ENCODE data around the gene SLC39A13.

Gene SLC39A13

DNA sequence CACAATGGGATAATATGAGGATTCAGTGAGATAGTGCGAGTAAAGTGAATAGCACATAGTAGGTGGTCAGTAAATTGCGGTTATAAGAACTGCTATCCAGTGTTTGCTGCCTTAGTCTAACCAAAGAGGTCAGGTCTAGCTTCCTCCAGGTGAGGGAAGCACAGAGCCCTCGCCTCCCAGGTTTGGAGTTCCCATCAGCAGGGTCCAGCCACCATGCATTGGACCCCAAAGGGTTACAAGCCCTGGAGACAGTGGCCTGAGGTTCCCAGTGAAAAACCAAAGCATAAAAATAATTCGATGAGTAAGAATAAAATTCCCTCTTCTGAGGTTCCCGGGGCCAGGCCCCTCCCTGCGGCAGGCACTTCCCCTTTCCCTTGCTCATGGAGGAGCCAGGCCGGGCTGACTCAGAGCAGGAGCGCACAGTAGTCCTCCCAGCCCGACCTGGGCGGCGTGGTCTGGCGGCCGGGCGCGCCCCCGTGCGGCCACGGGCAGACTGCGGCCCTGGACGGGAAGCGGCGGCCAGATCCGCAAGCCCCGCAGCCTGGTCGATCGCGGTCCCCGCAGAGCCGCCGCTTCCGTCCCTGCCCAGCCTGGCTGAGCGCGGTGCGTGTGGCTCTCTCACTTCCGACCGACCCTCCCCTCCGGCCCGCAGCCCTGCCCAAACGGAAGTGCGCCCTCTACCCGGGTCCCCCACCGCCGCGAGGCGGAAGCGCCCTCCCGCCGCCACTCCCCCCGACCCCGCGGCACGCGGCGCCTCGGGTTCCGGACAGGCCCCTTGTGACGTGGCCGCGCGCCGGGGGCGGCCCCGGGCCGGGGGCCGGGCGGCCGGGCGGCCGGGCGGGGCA, at the start of gene SLC39A13:
Gene SLC39A13 (plus strand): TSS at position 845 of the 845 bp plus-strand sequence. CDS start 1,505 bp downstream, outside the sequence.
- peak; percentile 90 for DNase-seq

DNA sequence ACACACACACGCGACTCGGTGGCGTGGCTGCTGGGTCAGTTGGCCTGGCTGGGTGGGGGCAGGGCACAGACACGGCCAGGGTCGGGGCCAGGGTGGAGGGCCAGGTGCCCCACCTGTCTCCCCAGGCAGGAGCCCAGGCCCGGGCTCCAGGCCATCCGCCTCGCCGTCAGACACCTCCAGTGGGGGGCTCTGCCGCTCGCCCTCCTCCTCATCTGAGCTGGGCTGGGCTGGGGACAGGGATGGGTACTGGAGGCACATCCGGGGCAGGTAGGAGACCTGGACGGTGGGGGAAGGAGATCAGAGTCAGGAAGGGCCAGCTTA, 49.7 kb upstream of the SLC39A13 start:
- DNase-seq = no peak

DNA sequence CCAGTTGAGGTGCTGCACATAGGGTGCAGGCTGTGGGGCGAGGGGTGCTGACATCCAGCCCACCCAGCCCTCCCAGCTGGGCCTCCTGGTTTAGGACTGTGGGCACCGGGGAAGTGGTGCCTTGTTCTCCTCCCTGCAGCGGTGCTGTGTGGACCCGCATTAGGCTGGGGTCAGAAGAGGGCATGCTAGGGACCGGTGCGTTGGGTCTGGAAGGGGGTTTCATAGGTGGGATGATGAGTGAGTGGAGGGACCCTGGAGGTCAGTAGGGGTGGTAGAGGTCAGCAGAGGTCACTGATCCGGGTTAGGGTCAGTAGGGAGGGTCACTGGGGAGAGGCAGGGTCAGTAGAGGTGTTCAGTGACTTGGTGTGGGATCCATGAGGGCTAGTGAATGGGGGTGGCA, 49.2 kb upstream of the SLC39A13 start:
- DNase-seq = no peak

DNA sequence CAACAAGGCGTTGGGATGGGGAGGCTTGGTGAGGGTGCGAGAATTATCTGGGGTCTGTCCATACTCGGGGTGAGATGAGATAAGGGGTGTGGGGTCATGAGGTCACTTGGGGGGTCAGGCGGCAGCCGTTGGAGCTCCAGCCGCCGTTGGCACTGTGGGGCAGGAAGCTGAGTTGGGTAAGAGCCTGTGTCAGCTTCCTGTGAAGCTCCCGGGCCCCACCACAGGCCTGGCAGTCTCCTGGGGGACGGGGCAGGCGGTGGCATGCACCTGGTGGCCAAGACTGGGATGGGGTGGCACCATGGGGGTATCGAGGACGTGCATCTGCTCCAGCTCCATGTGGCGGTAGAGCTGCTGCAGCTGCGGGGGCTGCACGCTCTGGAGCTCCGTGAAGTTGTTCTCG, 48.8 kb upstream of the SLC39A13 start:
- no peak for DNase-seq

DNA sequence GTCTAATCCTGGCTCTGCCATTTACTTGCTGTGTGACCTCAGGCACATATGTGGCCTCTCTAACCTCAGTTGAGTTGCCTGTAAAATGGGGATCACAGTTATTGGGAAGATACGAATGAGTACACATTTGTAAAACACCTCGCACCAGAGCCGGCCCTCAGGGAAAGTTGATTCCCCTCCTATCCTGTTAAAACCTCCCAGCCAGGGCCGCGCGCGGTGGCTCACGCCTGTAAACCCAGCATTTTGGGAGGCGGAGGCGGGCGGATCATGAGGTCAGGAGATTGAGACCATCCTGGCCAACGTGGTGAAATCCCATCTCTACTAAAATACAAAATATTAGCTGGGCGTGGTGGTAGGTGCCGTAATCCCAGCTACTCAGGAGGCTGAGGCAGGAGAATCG, 48.0 kb upstream of the SLC39A13 start:
- DNase-seq = no peak

DNA sequence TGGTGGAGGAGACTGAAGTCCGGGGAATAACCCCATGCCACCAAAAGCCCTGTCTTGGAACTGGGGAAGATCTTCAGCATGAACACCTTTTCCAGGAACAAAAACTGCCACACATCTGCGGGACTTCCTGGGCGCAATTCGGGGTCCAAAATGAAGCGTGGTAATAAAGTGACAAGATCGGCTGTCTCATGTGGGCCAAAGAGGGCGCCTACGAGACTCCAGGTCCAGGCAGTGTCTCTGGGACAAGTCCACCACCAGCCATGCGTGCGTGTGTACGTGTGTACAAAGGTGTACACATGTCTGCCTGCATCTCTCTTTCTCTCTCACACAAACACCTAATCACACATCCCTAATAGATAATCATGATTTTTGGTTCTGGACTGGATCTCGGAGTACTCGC, 47.0 kb upstream of the SLC39A13 start:
- DNase-seq = no peak

DNA sequence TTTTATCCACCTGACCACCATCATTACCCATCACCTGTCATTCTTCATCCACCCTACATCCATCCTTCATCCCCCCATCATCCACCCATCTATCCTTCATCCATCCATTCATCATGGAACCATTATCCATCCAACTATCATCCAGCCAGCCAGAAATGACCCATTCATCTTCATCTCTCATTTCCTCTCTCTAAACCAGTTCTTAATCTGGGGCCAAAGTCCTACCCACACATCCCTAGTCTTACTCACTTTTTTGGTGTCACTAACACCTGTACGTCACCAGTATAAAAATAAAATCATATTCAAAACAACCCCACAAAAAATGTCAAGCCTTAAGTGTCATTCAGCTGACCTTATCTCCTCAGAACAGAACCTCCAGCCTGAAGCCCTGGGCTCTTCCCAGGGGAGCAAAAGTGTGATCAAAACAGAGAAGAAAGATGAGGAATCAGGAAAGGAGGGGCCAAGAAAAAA, 42.3 kb upstream of the SLC39A13 start:
- DNase-seq = no peak

DNA sequence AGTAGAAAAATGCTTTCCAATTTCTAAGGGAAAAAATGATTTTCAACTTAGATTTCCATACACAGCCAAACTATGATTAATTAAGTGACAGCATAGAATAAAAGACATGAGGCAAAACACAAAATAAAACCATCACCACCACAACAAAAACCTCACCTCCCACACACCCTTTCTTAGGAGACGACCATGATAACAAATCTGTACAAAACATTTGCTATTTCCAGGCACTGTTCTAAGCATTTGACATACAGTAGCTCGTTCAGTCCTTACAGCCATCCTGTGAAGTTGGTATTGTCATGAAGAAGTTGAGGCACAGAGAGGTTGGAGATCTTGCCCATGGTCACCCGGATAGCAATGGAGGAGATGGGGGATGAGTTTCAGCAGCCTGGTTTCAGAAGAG, 38.7 kb upstream of the SLC39A13 start:
- DNase-seq = peak; percentile 7

DNA sequence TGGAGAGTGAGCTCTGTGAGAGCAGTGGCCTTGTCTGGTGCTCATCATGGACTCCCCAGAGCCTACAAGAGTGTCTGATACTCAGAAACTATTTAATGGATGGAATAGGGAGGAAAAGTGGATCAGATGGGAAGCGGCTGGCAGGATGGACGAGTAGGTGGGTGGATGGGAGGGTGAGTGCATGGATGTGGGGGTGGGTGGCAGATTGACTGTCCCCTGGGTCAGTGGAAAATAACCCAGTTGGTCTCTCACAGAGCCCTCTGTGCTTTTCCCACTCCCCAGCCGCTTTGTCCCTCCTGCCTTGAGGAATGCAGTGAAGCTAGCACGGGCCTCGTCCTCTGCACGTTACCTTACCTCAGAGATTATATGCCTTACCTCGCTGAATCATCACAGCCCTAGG, 36.0 kb upstream of the SLC39A13 start:
- DNase-seq = no peak

DNA sequence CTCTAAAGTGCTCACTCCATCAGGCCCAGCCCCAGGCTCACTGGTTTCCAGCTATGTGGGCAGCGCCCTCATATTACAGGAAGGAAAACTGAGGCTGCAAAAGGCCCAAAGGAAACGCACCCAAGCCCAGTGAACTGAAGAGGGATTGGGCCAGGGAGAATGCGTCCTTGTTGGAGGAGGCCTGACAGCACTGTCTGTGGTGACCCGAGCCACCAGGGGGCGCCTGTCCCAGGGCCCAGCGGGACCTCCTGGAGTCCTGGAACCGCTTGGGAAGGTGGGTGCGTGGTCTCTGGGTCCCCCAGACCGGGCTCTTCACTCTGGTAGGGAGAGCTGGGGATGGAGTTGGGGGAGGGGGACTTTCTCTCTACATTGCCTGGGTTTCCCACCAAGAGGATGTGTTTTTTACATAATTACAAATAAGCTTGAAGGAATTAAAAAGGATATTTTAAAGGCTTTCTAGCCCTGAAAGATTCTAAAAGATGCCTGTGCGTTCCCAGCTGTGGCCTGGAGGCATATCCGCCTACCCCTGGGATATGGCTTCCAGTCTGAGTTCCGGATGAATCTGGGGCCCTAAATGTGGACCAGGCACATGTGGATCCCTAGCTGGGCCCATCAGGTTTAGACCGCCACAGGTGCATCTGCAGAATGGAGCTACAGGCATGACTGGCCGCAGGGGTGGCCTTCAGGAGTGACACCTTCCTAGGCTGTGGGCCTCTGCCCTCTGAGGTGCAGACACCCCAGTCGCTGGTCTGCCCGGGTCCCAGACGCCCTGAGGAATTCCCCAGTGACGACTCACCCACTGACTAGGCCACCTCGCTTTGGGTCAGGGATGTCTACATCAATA, 34.3 kb upstream of the SLC39A13 start:
- DNase-seq = peak; percentile 71

DNA sequence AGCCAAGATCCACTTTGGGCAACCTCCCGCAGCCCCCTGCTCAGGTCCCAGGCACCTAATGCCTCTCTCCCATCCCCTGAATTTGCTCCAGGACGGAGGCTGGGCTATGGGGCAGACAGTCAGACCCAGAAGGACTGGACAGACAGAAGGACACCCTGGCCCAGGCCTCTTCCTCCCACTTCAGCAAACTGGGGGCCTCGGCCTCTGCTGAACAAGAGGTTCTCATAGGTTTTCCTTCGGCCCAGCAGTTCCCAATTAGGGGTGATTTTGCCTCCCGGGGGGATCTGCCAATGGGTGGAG, 33.7 kb upstream of the SLC39A13 start:
- no peak for DNase-seq

DNA sequence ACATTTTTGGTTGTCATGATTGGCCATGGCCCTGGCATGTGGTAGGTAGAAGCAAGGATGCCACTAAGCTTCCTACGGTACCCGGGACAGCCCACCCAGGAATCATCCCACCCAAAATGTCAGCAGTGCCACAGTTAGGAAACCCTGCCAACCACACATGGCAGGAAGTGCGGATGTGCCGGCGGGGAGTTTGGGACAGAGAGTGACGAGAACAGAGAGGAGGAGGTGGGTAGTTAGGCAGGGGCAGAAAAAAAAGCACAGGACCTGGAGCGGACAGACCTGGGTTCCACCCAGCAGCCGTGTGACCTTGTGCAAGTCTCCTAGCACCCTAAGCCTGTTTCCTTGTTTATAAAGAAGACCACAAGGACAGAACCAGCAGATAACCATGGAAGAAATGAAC, 33.4 kb upstream of the SLC39A13 start:
- DNase-seq = no peak

DNA sequence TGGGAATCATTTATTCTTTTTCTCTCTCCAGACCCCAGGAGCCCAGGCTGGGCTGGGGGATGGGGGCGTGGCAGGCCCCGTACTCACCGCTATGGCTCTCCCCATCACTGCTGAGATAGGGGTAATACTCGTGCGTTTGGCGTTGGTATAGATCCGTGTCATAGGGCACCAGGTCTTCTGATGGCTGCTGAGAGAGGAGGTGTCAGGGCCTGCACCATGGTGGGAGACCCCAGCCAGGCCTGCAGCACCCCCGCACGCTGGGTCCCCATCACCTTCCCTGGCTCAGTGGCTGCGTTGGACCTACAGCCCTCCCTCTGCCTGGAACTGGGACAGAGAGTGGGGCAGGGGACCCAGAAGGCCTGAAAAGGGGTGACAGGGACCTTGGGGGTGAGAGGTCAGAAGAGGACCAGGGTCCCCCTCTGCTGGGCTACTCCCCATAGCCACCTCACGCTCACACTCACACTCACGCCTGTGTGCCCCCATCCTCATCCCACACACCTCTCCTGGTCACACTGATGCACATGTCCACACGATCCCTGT, 32.8 kb upstream of the SLC39A13 start:
- DNase-seq = no peak

DNA sequence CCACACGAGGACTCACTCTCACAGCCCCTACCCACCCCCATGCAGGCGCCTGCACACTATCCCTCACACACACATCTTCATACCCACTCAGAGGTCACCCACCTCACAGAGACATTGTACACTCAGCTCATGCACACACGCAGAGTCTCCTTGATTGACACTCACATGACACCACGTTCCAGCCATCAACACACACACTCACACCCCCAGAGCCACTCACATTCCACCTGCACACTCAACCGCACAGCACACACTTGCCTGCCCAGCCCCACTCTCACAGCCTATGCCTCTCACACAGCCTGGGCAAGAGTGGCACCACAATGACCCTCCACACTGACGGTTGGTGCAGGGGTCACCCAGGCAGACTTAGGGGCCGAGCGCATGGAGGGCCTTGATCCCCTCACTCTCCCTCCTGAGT, 32.3 kb upstream of the SLC39A13 start:
- DNase-seq = no peak

DNA sequence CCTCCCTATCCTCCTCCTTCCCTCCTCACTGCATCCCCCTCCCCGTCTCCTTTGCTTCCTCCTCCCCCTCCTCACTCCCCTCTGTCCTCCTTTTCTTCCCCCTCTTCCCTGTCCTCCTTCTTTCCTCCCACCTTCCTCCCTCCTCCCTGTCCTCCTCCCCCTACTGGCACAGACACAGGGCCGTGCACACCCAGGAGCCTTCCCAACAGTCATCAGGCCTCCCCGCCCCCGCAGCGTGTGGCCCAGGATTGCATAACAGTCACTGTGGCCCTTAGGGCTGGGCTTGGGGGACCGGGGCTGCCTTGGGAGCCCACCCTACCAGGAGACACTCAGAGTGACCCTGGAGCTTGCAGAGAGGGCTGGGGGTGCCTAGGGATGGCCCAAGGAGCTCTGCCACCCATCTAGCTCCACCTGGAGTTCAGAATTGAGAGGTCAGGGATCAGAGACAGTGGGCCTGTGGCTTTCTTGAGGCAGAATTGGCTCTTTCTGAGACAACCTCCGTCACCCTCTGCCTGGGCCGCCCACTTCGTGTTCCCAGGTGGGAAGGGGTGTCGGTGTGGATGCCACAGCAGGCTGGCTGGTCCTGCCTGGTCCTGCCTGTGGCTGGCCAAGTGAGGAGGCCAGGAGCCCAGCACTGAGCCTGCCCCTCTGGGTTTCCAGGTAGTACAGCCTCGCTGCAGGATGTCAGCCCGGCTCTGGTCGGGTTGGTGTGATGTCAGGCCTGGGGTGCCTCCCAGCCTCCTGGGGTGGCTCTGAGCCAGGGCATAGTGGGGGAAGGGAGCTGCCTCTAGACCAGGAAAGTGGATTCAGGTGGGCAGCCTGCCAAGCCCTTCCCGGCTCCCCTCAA, 31.6 kb upstream of the SLC39A13 start:
- DNase-seq = peak; percentile 56

DNA sequence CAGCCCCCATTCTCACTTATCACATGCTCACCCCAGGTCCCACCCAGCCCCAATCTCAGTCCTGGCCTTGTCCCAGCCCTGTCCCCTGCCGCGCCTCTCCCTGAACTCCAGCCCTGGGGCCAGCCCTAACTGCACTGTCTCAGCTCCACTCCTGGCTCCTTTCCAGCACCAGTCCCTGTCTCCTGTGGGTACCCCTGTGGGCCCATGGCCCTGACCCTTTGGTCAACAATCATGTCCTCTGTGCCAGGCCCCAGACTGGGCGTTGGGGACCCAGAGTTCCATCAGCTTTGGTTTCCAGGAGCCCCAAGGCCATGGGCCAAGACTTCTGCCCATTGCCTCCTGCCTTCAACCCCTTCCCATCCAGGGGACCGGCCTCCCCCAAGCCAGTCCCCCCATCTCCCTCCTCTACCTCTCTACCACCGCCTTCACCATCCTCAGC, 30.8 kb upstream of the SLC39A13 start:
- peak; percentile 45 for DNase-seq

DNA sequence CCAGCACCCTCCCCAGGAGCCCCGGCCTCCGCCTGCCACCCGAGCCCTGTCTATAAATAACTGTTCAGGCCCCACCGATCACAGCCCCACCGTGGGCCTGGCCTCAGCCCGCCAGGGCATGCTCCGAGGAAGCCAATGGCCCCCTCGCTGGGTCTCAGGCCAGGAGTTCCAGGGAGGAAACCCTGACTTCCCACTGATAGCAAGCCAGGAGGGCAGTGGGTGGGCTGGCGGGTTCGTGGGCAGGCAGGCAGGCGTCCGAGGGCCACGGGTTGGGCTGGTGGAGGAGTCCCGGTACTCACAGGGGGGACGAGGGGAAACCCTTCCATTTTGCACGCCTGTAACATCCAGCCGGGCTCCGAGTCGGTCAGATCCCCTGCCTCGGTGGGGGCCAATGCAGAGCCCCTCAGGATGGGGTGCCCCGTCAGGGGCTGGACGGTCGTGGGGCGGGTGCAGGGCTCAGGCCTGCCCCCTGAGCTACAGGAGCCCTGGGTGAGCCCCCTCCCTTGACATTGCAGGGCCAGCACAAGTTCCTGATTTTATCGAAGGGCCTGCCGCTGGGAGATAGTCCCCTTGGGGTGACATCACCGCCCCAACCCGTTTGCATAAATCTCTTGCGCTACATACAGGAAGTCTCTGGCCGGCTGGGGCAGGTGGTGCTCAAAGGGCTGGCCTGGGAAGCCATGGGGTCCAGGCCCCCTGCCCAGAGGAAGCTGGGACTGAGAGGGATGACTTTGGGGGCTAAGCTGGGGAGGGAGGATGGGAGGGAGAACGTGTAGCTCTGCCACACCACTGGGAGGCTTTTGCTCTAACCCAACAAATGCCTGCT, 30.2 kb upstream of the SLC39A13 start, which contains the start of gene SPI1:
Gene SPI1 (minus strand): TSS at position 538 of the 826 bp plus-strand sequence. CDS start 194 bp downstream, at position 344.
- DNase-seq = peak; percentile 91

DNA sequence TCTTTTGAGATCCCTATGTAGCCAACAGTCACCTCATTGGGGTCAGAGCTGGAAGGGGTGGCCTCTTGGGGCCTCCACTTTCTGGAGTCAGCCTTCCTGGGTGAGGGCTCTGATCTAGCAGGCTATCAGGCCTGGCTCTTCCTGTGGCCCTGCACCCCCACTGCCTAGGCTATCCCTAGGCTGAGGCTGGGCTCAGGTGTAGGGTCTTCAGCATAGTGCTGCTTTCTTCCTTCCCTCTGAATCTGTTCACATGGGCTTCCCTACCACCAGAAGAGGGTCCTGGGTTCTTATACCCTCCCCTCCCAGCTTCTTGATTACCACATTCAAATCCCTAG, 29.6 kb upstream of the SLC39A13 start:
- DNase-seq = no peak

DNA sequence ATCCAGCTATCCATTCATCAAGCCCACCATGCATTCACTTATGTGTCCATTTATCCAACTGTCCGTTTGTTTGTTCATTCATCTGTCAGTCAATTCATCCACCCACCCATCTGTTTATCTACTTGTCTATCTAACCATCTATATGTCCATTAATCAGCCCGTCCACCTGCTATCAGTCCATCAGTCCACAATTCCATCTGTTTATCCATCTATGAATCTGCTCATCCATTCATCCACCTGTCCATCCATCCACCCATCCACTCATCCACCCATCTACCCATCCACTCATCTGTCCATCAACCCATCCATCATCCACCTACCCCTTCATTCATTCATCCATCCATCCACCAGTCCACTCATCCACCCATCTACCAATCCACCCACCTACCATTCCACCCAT, 29.1 kb upstream of the SLC39A13 start:
- no peak for DNase-seq

DNA sequence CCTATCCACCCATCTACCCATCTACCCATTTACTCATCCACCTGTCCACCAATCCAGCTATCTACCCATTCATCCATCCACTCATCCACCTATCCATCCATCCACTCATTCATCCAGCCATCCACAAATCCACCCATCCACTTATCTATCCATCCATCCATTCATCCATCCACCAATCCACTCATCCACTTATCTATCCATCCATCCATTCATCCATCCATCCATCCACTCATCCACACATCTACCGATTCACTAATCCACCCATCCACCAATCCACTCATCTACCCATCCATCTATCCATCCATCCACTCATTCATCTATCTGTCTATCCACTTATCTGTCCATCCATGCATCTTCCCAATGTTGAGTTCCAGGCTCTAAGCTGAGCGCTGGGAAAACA, 28.3 kb upstream of the SLC39A13 start:
- no peak for DNase-seq

DNA sequence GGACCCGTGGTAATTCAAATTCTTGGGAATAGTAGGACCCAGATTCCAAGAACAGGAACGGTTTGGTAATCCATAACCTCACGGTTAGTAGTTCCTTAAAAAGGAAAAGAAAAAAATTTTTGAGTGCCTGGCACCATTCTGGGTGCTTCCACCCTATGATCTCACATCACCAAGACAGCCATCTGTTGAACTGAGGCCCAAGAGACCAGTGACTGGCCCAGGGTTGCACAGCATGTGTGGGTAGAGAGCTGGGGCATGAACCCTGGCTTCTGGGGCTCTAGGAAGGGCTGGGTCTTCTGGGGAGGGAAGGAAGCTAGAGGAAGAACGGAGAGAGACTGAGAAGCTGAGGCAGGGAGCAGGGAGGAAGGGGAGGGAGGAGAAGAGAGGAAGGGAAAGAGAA, 25.3 kb upstream of the SLC39A13 start:
- no peak for DNase-seq

DNA sequence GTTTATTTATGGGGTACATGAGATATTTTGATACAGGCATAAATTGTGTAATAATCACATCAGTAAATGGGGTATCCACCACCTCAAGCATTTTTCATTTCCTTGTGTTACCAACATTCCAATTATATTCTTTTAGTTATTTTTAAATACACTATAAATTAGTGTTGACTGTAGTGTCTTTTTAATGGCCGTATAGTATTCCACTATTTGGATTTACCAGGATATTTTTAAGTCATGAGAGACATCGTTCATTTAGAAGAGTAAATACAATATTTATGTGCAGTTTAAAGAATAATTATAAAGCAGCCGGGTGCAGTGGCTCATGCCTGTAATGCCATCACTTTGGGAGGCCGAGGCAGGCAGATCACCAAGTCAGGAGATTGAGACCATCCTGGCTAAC, 23.9 kb upstream of the SLC39A13 start:
- DNase-seq = no peak
